AG10803 (cell line): Measurements from ENCODE around the gene BOK.
"Not testable (repeated sequence)": the region's sequence is repeated elsewhere in the genome, so short reads cannot be mapped to it uniquely, and the experiment has no call there.

Experiments
- DNase-seq: peaks from one replicate; pipeline ENCODE4 v3.0.0; 2010; ENCODE audit warnings: low read depth
- H3K4me3 ChIP-seq: 2 replicates; pipeline ENCODE4 v1.5.1; 2011; ENCODE audit warnings: mild to moderate bottlenecking, low read length, control low read depth
- TF ChIP-seq, protein P1 (sequence below): conservative IDR thresholded peaks from 2 replicates; pipeline ENCODE4 v1.5.1; 2011; ENCODE audit warnings: mild to moderate bottlenecking, low read length, control low read depth, inconsistent platforms

Gene BOK

DNA sequence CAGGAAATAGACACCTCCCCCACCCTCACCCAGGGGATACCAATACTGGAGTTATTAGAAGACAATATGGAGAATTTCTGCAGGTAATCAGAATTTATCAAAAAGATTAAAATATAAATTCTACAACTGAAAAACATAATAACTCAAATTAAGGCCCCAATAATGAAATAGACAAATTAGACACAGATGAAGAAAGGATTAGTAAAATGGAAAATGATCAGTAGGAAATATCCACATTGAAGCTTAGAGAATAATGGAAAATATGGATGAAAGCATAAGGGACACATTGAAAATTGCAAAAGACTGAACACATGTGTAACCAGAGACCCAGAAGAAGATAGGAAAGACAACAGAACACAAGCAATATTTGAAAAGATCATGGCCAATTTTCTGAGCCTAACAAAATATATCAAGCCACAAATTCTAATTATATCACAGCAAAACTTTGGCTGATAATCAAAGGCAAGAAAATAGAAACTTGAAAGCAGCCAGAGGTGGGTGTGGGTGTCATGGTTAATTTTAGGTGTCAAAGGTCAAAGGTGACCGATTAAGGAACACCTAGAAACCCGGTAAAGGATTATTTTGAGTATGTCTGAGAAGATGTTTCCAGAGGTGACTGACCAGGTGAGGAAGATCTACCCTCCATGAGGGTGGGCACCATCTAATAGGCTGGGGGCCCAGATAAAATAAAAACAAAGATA, 28.2 kb downstream of the BOK start:
- H3K4me3 ChIP-seq, result no peak overlapping the region
- no peak for DNase-seq
- TF ChIP-seq, protein P1, sequence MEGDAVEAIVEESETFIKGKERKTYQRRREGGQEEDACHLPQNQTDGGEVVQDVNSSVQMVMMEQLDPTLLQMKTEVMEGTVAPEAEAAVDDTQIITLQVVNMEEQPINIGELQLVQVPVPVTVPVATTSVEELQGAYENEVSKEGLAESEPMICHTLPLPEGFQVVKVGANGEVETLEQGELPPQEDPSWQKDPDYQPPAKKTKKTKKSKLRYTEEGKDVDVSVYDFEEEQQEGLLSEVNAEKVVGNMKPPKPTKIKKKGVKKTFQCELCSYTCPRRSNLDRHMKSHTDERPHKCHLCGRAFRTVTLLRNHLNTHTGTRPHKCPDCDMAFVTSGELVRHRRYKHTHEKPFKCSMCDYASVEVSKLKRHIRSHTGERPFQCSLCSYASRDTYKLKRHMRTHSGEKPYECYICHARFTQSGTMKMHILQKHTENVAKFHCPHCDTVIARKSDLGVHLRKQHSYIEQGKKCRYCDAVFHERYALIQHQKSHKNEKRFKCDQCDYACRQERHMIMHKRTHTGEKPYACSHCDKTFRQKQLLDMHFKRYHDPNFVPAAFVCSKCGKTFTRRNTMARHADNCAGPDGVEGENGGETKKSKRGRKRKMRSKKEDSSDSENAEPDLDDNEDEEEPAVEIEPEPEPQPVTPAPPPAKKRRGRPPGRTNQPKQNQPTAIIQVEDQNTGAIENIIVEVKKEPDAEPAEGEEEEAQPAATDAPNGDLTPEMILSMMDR, result no peak

DNA sequence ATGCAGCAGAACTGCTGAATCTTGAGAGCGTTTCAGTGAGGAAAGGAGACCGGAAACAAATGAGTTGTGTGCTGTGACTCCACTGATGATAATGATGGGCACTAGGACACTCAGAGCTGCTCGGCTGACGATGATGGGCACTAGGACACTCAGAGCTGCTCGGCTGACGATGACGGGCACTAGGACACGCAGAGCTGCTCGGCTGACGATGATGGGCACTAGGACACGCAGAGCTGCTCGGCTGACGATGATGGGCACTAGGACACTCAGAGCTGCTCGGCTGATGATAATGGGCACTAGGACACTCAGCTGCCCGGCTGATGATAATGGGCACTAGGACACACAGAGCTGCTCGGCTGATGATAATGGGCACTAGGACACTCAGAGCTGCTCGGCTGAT, 31.3 kb downstream of the BOK start:
- DNase-seq, H3K4me3 ChIP-seq: not testable (repeated sequence)

DNA sequence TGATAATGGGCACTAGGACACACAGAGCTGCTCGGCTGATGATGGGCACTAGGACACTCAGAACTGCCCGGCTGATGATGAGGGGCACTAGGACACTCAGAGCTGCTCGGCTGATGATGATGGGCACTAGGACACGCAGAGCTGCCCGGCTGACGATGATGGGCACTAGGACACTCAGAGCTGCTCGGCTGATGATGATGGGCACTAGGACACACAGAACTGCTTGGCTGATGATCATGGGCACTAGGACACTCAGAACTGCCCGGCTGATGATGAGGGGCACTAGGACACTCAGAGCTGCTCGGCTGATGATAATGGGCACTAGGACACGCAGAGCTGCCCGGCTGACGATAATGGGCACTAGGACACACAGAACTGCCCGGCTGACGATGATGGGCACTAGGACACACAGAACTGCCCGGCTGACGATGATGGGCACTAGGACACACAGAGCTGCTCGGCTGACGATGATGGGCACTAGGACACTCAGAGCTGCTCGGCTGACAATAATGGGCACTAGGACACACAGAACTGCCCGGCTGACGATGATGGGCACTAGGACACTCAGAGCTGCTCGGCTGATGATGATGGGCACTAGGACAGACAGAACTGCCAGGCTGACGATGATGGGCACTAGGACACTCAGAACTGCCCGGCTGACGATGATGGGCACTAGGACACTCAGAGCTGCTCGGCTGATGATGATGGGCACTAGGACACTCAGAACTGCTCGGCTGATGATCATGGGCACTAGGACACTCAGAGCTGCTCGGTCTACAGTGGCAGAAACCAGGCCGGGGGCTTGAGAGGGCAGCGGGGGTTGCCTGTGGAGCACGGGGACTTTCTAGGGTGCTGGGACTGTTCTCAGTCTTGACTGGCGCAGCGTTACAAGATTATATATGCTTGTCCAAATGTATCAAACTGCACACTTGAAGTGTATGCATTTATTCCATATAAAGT, 32.2 kb downstream of the BOK start:
- DNase-seq, H3K4me3 ChIP-seq: not testable (repeated sequence)

DNA sequence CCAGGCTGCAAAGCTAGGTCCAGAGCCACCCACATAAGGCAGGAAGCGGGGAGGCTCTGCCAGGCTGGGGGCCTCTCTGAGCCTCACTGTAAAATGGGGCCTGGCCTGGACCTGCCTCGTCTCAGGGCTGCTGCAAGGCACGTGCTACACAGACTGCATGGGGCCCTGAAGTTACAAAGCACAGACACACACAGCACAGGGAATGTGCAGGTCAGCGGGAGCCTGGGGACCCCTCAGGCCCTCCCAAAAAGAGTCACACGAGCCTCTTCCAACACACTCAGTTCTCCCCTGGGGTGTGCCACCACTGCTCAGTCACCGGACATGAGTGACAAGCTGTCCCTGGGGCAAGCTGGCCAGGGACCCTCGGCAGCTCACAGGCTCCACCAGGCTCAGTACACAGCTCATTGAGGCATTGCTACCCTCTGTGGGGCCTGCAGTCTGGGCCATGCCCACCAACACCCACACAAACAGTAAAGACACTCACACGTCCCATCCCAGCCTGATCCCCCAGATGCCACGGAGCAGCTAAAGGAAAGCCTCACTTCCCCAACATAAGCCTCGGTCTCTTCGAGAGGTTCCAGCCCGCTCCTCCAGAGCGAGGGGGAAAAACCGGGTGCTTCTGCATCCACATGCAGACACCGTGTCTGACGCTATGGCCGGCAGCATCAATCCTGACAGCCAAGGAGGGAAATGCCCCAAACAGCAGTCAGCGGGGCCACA, 33.7 kb downstream of the BOK start:
- TF ChIP-seq, protein P1, result no peak
- H3K4me3 ChIP-seq, result no peak overlapping the region
- DNase-seq, result no peak

DNA sequence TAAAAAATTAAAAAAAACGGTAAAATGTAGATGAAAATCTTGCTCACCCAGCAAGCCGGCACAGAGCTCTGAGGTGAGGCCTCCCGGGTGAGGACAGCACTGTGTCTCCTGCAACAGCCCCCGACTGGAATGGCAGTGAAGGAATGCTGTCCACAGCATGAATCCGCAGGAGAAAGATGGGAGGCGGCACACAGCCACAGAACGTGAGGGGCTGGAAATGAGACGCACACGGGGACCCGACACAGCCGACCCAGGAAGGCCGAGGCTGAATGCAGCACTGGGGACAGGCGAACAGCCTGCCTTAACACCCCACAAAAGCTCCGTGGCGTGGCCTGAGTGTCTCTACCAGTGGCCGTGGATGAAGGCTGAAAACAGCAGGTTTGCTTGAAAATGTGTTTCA, 34.7 kb downstream of the BOK start:
- no peak overlapping the region for H3K4me3 ChIP-seq
- DNase-seq, result no peak
- TF ChIP-seq, protein P1, result no peak

DNA sequence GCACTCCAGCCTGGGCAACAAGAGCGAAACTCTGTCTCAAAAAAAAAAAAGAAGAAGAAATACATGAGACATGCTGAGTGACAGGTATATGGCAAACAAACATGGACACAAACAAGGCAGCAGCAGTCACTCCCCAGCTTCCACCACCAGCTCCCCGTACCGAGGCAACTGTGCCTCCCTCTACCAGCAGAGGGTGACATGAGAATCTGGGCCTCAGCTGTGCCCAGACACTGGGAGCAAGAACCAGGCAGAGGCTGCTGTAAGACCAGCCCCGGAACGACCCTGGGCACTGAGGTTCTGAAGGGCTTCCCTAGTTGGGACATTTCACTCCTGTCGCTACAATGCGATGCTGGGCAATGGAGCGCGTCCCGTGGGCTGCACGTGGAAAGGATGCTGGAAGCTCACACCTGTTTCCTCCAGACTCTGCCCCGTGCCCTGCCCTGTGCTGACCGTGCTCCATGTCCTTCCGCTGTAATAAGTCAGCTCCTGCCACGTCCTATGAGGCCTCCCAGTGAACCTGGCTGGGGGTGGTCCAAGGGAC, 37.1 kb downstream of the BOK start:
- TF ChIP-seq, protein P1, result no peak; the same call in 1 of the 2 replicates
- H3K4me3 ChIP-seq, result no peak overlapping the region
- DNase-seq, result no peak

DNA sequence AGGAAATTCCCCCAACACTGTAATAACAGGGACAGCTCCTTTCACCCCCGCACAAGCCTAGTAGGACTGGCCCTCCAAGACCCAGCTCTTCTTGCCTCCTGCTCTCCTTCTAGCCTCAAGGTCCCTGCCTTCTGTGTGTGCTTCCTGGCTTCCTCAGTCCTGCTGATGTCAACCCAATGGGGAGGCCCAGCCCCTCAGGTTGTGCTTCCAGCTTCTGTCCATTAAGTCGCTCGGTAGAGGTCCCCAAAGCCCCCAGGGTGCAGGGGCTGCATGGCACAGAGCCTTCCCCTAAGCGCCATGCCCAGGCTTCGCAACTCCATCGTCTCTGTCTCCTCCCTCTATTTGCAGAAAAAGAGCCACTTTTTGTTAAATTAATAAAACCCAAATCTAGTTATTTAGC, 39.0 kb downstream of the BOK start:
- no peak for DNase-seq
- TF ChIP-seq, protein P1, result no peak
- H3K4me3 ChIP-seq, result no peak overlapping the region
